ENCODE results near the gene MRPL55. TPM values are rescaled to one million over a fixed set of nuclear protein-coding genes. Genes with fewer than 3 reads are reported as not detected.

Gene MRPL55
- total and polyA plus RNA-seq, 5 experiments from 2014 or later: 61.9 to 130 (median 96.9) TPM

GRCh38 chr1:228079013-228079412 is 30.1 kb downstream of the MRPL55 start:
- Mint-ChIP-seq H3K36me3 (peaks cover 0 to 4% (median 0%) of the 10 kb centered on the region in 3 donors), H3K9me3 (no peaks in the 10 kb centered on the region), H3K4me3 (no peak overlapping the region), H3K27me3 (no peaks in the 10 kb centered on the region), H3K4me1 (peaks cover 18 to 43% (median 29%) of the 10 kb centered on the region in 4 donors), H3K27ac (peak overlapping the region in 2 of 10 donors; percentile 60 to 83)
- no peak for ATAC-seq
- DNase-seq: no peak
- POLR2A ChIA-PET: interaction anchor here (0.7 kb wide), 1 partner anchor 88 kb away, joined by 4 read pairs; no protein-coding TSS in a partner anchor

- no peaks in the 10 kb centered on the region for H3K9me3 Mint-ChIP-seq
- H3K27me3 Mint-ChIP-seq: no peaks in the 10 kb centered on the region
- peak overlapping the region in 3 of 10 donors; percentile 50 to 56 (median 55) for H3K27ac Mint-ChIP-seq
- peaks cover 13 to 38% (median 27%) of the 10 kb centered on the region in 4 donors for H3K4me1 Mint-ChIP-seq
- peaks cover 0 to 2% (median 0%) of the 10 kb centered on the region in 3 donors for H3K36me3 Mint-ChIP-seq
- DNase-seq (no peak), ATAC-seq (no peak)
- H3K4me3 Mint-ChIP-seq: no peak overlapping the region
- POLR2A ChIA-PET: interaction anchor here (1.0 kb wide), 1 partner anchor 41 kb away, joined by 3 read pairs; no protein-coding TSS in a partner anchor
Observed at GRCh38 chr1:228077565-228078330, 31.4 kb downstream of the MRPL55 start.

- peak overlapping the region in 3 of 10 donors; percentile 14 to 76 (median 18) for H3K27ac Mint-ChIP-seq
- POLR2A ChIA-PET: interaction anchor here (1.0 kb wide), 1 partner anchor 42 kb away, joined by 3 read pairs; no protein-coding TSS in a partner anchor
- H3K9me3 Mint-ChIP-seq: no peaks in the 10 kb centered on the region
- H3K36me3 Mint-ChIP-seq: no peaks in the 10 kb centered on the region
- H3K4me1 Mint-ChIP-seq: peaks cover 13 to 43% (median 29%) of the 10 kb centered on the region in 4 donors
- no peak for ATAC-seq
- H3K4me3 Mint-ChIP-seq: no peak overlapping the region
- H3K27me3 Mint-ChIP-seq: no peaks in the 10 kb centered on the region
- no peak for DNase-seq
Observed at GRCh38 chr1:228076796-228077430, 32.2 kb downstream of the MRPL55 start.

- no peaks in the 10 kb centered on the region for H3K27me3 Mint-ChIP-seq
- H3K4me1 Mint-ChIP-seq: peaks cover 8 to 36% (median 27%) of the 10 kb centered on the region in 4 donors
- ATAC-seq (no peak), DNase-seq (no peak)
- no peaks in the 10 kb centered on the region for H3K36me3 Mint-ChIP-seq
- no peak overlapping the region for H3K27ac Mint-ChIP-seq
- POLR2A ChIA-PET: no interaction called here
- H3K9me3 Mint-ChIP-seq: no peaks in the 10 kb centered on the region
- H3K4me3 Mint-ChIP-seq: no peak overlapping the region
Observed at GRCh38 chr1:228075801-228076271, 33.3 kb downstream of the MRPL55 start.

- ATAC-seq (no peak), DNase-seq (peak in 1 of 10 donors; percentile 6)
- H3K4me3 Mint-ChIP-seq: no peak overlapping the region
- H3K36me3 Mint-ChIP-seq: no peaks in the 10 kb centered on the region
- POLR2A ChIA-PET: interaction anchor here (0.6 kb wide), 1 partner anchor 128 kb away, joined by 3 read pairs; no protein-coding TSS in a partner anchor
- H3K27me3 Mint-ChIP-seq: no peaks in the 10 kb centered on the region
- no peaks in the 10 kb centered on the region for H3K9me3 Mint-ChIP-seq
- peaks cover 4 to 36% (median 26%) of the 10 kb centered on the region in 4 donors for H3K4me1 Mint-ChIP-seq
- H3K27ac Mint-ChIP-seq: peak overlapping the region in 1 of 10 donors; percentile 38
Observed at GRCh38 chr1:228074954-228075730, 34.0 kb downstream of the MRPL55 start.

- Mint-ChIP-seq H3K9me3 (no peaks in the 10 kb centered on the region), H3K36me3 (no peaks in the 10 kb centered on the region), H3K27me3 (no peaks in the 10 kb centered on the region), H3K4me3 (no peak overlapping the region), H3K4me1 (peaks cover 0 to 32% (median 23%) of the 10 kb centered on the region in 4 donors), H3K27ac (peak overlapping the region in 2 of 10 donors; percentile 30 to 34)
- DNase-seq (peak in 1 of 10 donors; percentile 22), ATAC-seq (no peak)
- POLR2A ChIA-PET: interaction anchor here (1.0 kb wide), 1 partner anchor 9 kb away, joined by 3 read pairs; no protein-coding TSS in a partner anchor
Observed at GRCh38 chr1:228073857-228074545, 35.1 kb downstream of the MRPL55 start.

GRCh38 chr1:228073061-228073856 is 35.8 kb downstream of the MRPL55 start:
- POLR2A ChIA-PET: interaction anchor here (1.0 kb wide), 1 partner anchor 8 kb away, joined by 3 read pairs; no protein-coding TSS in a partner anchor
- Mint-ChIP-seq H3K36me3 (no peaks in the 10 kb centered on the region), H3K27ac (peak overlapping the region in 1 of 10 donors; percentile 53), H3K4me1 (peaks cover 0 to 28% (median 21%) of the 10 kb centered on the region in 4 donors), H3K4me3 (no peak overlapping the region), H3K9me3 (no peaks in the 10 kb centered on the region), H3K27me3 (no peaks in the 10 kb centered on the region)
- ATAC-seq (no peak), DNase-seq (peak in 1 of 10 donors; percentile 48)

GRCh38 chr1:228072658-228073043 is 36.4 kb downstream of the MRPL55 start:
- H3K27me3 Mint-ChIP-seq: no peaks in the 10 kb centered on the region
- H3K4me3 Mint-ChIP-seq: no peak overlapping the region
- no peak for ATAC-seq
- POLR2A ChIA-PET: no interaction called here
- no peak for DNase-seq
- peak overlapping the region in 2 of 10 donors; percentile 27 to 53 for H3K27ac Mint-ChIP-seq
- no peaks in the 10 kb centered on the region for H3K36me3 Mint-ChIP-seq
- no peaks in the 10 kb centered on the region for H3K9me3 Mint-ChIP-seq
- H3K4me1 Mint-ChIP-seq: peaks cover 0 to 26% (median 18%) of the 10 kb centered on the region in 4 donors

GRCh38 chr1:228071839-228072657 is 37.1 kb downstream of the MRPL55 start:
- peaks cover 0 to 4% (median 0%) of the 10 kb centered on the region in 5 donors for H3K27me3 Mint-ChIP-seq
- peaks cover 0 to 20% (median 13%) of the 10 kb centered on the region in 4 donors for H3K4me1 Mint-ChIP-seq
- no peaks in the 10 kb centered on the region for H3K9me3 Mint-ChIP-seq
- POLR2A ChIA-PET: no interaction called here
- DNase-seq (peak in 1 of 10 donors; percentile 14), ATAC-seq (peak in 1 of 2 donors; percentile 38)
- H3K27ac Mint-ChIP-seq: no peak overlapping the region
- no peak overlapping the region for H3K4me3 Mint-ChIP-seq
- no peaks in the 10 kb centered on the region for H3K36me3 Mint-ChIP-seq

- peak in 1 of 10 donors; percentile 2 for DNase-seq
- Mint-ChIP-seq H3K27ac (no peak overlapping the region), H3K36me3 (no peaks in the 10 kb centered on the region), H3K9me3 (no peaks in the 10 kb centered on the region), H3K27me3 (peaks cover 2 to 16% (median 3%) of the 10 kb centered on the region in 5 donors), H3K4me3 (no peak overlapping the region), H3K4me1 (peaks cover 0 to 19% (median 12%) of the 10 kb centered on the region in 4 donors)
- no peak for ATAC-seq
- POLR2A ChIA-PET: no interaction called here
Observed at GRCh38 chr1:228070851-228071250, 38.2 kb downstream of the MRPL55 start.
